COLO668 (cell line): ENCODE measurements around the gene ELMO3.

ENCODE experiments used
- DNase-seq: peaks from one replicate; lab custom pipeline; 2025; ENCODE audit not compliant: unreplicated experiment; lab: John Stamatoyannopoulos, UW

ELMO3 gene

DNA sequence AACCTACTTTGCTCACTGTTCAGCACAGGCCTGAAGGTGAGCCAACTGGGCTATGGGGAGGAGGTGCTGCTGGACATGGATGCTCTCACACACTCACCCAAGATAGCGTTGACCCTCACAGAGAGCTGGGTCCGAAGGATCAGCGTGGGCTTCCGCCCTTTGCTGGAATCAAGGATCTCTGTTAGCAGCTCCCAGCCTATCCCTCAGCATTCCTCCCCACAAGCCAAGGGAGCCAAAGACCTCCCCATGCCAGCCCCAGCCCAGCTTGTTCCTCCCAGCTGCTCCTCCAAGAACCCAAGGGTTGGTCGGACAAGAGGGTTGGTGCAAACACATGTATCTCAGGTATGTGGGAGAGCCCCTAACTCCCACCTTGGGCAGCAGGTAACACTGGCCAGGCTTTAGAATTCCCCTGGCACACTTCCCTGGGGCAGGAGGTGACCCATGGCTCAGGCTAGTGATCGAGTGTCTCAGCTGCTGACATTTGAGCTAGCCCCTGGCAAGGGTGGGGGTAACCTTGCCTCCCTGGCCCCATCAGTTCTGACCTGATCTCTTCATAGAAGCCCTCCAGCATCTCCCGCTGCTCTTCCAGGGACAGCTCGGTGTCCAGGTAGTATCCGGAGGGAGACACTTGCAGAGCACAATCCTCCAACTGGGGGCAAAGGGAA, 40.0 kb downstream of the ELMO3 start:
- DNase-seq = no peak

DNA sequence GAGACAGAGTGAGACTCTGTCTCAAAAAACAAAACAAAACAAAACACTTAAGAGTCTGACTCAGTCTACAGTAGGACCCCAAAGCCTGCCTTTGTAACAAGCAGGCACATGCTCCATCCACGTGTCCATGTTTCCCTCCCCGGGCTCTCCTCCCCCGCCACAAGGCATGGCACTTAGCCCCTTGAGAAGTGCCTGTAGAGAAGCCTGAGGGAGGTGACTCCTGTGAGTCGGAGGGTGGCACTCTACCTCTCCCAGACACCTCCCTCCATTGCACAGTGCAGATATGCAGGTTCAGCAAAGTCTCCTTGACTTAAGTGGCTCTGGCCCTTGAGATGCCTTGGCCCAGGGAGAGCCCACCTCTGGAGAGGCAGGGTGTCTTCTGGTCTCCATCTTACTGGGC, 41.6 kb downstream of the ELMO3 start:
- DNase-seq = no peak

DNA sequence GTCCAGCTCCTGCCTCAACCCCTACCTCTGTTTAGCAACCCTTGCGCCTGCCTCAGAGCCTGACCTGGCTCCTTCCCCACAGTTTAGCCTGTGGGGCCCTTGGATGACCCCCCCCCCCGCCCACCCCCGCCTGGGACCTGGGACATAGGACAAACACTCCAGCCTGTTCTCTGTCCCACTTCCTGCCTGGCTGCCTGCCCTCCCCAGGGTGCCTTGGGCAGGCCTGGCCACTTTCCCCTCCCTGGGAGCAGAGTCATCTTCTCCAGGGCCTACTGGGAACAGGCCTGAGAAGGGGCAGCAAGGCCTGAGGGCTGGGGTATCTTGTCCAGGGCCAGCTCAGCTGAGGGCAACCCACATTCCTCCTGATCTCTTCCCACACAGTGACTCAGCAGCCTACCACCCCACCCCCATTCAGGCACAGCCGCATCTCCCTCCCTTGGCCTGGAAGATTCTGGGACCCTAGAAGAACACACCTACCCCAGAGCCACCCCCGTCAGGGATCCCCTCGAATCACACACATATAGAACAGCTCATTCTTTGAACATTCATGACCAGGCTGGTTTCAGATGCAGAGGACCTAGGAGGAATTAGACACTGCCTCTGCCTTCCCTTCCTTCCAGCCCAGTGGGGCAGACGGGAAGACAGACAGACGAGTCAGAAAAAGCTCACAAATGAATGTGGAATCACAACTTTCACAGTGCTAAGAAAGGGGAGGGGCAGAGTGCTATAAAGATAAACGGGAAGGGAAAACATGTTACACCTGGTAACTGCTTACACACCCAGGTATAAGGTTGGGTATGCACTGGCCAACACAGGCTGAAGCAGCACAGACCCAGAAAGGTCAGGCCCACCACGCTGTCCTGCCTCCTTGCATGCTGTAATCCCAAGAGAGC, 42.3 kb downstream of the ELMO3 start:
- no peak for DNase-seq

DNA sequence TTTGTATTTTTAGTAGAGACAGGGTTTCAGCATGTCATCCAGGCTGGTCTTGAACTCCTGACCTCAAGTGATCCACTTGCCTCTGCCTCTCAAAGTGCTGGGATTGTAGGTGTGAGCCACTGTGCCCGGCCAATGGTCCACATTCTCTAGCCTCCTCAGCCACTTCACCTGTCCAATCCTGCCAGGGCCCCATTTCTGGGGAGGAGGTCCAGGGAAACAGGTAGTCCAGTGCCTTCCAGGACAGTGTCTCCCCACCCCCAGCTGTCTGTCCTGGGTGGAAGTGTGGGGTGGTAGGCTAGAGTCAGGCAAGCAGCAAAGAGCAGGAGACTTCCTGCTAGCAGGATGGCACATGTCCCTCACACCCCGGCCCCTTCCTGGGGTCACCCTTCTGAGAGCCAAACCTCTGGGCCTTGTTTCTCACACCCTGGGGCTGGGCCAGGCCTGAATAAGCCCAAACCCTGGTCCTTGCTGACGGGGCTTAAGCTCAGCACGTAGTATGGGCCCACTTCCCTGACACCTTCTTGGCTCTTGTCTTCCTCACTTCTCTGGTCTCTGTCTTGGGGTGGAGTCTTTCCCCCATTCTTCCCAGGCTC, 43.3 kb downstream of the ELMO3 start:
- DNase-seq = no peak

DNA sequence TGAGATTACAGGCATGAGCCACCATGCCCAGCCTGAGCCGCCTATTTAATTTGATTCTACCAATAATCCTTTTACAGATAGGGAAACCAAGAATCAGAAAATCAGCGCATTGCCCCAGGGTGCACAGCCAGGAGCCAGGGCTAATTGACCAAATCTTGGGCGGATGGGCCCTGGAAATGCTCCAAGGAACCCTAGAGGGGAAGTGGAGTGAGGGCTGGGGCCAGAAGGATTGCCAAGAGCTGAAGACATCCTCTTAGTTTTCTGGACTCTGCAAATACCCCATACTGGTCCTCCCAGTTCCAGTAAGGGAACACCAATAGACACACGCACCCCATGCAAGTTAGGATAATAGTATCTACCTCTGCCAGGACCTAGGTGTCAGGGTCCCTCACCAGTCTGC, 44.5 kb downstream of the ELMO3 start:
- DNase-seq = no peak

DNA sequence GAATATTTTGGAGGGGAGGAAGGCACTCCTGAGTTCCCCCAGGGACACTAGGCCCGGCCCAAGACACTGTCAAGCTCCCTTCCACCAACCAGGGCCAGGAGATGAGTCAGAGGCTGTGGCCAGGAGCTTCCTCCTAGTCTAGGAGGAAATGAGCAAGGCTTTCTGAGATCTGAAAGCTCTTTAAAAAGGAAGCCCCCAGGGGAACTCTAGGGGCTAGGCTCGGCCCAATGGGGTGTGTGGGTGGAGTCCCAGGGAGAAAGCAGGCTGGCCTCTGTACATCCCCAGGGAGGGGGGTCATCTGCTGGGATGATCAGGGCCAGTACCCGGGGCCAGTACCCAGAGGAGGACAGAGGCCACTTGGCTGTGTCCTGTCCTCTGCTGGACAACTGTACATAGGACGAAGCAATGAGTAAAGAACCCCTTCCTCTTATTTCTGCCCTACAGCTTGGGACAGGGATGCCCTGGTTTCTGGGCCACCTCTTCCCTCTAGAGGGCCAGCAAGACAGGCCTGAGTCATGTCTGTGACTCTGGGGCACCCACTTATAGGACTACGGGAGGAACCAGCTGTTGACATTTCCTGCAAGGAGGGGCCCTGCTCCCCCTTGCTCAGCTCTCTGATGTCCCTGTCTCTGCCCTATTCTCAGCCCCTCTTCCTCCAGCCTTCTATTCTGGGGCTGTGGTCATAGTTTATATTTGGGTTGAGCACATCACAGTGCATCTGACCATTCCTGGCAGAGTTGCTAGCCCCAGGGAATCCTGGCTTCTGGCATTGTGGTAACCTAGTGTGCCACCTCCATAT, 45.7 kb downstream of the ELMO3 start:
- DNase-seq = no peak

DNA sequence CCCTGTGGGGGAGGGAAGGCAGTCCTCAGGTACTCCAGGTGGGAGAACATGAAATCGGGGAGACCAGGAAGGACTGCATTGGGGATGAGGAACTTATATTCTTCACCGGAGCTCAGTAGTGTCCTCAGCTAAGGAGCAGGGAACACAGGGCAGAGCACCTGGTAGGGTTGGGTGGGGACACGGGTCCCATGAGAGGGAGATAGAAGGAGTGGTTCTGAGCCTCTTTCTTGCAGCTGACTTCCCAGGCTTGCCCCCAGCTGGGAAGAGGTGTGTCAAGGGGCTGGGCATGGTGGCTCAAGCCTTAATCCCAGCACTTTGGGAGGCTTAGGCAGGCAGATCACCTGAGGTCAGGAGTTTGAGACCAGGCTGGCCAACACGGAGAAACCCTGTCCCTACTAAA, 46.3 kb downstream of the ELMO3 start:
- DNase-seq = no peak

DNA sequence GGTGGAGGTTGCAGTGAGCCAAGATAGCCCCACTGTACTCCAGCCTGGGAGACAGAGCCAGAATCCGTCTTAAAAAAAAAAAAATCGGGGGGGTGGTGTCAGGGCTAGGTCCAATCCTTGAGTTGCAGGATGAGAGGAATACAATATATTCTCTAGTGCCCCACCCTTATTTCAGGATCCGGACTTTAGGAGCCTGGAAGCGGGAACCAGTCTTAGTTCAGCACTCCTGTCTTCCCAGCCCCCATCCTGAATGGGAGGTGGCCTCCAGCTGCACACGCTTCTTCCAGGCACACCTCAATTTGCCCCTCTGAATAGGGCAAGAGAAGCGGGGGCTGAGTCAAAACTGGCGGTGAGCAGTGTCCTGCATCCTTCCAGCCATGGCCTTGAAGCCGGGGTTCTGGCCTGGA, 46.7 kb downstream of the ELMO3 start:
- DNase-seq = no peak

DNA sequence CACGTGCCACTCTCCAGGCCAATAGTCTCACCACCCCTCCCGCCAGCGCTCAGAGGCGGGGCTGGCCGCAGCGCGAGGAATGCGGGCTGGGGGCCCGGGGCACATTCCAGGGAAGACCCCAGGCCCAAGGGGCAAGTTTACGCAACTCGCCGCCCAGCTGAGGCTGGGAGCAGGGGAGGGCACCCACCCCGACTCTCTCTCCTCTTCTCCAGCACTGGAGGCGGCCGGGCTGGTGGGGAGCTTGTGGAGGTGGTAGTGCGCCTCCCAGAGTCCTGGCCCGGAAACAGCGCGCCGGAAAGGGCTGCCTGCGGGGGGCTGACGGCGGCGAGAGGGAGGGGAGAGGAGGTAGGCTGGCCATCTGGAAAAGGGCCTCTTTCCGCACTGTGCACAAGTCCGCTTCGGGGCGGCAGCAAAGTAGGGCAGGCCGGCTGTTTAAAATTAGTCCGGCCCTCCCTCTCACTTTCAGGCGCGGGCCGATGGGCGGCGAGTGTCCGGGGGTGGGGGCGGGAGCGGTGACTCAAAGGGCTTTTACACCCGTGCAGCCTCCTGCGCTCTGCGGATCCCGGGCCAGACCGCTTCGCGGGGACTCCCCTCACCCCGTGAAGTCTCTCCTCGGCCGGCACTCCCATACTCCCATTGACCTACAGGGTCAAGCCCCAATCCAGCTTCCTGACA, 47.3 kb downstream of the ELMO3 start:
- DNase-seq = peak; percentile 76

DNA sequence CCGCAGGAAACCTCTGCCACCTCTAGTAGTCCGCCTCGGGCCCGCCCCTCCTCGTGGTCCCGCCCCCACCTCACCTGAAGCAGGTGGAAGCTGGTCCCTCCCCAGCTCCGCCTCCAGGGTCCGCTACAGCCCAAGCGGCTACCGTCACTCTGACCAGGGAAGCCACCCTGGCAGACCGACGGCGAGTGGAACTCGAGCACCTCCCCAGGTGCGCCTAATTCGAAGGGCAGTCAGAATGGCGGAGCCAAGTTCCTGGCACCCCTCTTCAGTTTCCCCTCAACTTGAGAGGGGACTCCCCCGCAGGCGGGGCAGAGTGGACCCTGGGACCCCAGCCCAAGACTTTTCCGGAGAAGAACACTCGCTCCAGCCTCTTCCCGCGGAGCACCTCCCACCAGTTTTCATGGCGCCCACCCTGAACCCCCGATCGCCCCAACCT, 47.8 kb downstream of the ELMO3 start:
- DNase-seq = peak; percentile 93

DNA sequence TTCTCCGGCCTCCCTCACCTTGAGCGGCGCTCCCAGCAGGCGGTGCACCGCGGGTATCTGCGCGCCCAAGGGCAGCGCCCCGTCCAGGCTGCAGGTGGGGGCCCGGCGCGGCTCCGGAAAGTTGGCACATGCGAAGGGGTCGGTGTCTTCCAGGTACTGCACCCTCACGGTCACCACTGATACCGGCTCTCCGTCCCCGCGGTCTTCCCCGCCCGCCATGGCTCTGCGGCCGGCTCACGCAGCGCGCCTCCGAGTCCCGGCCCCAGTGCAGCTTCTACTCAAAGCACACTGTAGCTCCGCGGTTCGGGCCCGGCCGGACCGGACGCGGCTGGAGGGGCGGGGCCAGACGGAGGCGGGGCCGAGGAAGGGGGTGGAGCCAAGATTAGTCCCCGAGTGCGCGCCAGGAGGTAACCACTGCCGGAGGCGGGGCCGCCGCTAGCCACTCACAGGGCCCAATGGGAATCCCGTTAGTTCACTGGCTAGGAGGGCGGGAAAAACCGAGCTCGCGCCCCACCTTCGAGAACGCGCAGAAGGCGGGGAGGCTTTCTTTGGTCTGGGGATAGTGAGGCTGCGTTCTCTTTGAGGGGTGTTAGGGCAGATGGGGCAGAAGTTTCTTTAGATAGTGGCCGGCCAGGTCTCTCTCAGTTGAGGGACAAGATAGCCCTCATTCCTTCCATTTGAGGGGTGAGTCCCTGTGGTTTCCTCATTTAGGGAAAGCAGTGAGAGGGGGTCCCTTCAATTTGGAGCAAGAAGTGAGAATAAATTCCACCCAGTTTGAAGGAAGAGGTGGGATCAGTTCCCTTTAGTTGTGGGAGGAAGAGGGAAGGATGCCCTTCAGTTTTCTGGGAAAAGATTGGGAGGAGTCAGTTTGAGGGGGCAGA, 48.5 kb downstream of the ELMO3 start, which contains the start of gene FHOD1:
TSS of gene FHOD1 (minus strand) at position 290 of the 881 bp plus-strand sequence. CDS start at position 219, 71 bp downstream.
- DNase-seq = peak; percentile 86

DNA sequence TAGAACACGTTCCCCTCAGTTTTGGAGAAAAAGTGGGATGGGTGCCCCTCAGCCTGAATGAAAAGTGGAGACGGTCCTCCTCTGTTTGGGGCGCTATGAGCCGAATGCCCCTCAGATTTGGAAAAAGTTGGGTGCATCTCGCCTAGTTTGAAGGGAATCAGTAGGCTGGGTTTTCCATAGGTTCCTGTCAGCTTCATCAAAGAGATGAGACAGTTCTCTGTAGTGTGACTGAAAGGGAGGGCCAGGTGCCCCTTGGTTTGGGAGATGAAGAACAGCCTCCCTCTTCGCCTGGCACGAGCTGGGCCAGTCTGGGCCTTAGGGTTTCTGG, 49.1 kb downstream of the ELMO3 start:
- no peak for DNase-seq

DNA sequence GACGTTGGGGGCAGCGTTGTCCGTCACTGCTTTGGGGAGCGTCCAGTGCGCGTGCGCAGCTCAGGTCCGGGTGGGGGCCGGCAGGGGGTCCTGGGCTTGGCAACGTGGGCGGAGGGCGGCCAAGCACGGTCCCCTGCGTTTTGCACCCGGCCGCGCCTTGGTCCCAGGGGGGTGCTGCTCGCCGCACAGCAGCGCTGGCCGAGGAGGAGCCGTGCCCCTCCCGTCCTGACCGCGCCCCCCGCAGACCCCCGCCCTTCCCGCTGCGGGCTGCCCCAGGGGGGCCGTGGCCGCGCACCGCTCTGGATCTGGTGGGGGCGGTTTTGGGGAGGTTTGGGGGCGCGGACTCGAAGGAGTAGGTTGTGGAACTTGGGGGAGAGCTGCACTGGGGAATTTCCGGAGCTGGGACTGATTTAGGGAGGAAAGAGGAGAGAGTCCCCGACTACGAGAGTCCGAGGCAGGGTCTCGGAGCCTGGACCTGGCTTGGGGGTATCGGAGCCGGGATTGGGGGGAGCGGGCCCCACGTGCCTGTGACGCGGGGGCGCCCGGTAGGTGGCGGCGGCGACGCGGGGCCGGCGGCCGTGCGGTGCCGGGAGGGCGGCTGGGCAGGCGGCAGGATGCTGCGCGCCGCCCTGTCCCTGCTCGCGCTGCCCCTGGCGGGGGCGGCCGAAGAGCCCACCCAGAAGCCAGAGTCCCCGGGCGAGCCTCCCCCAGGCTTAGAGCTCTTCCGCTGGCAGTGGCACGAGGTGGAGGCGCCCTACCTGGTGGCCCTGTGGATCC, 49.7 kb downstream of the ELMO3 start, which contains the start of gene SLC9A5:
TSS of gene SLC9A5 (plus strand) at position 579 of the 777 bp plus-strand sequence. CDS start at position 615, 36 bp downstream.
- peak; percentile 24 for DNase-seq

DNA sequence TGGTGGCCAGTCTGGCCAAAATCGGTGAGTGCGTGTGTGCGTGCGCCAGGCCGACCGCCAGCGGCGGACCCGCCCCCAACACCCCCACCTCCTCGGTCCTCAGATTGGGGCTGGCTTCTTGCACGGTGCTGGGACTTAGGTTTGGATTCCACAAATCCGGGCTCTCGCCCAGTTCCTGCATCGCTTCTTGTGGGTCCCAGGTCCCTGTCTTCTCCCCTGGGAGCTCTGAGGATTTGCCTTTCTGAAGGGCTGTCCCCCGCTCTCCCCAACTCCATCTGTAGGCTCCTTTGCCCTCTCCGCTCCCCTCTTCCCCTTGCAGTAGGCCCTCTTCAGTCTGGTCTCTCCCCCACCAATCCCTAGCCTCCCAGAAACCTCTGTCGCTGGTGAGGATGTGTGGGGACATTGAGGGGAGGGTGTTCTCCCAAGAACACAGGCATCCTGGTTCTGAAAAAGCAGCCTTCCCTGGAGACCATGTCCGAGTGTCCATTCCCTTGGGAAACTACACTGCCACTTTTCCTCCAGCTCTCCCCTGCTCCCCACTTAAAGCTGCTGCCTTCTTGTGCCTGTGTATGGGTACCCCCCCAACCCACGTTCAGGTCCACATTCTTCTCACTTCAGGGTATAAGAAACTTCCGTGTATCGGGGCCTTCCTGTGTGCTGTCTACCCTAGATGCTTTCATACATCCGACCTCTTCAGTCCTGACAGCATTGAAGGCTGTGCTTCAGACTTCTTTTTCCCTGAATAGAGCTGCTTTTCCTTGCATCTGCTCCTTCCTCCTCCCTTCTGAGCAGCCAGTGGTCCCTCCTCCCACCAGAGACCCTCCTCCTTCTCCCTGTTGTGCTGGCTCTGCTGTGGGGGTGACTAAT, 50.5 kb downstream of the ELMO3 start:
- no peak for DNase-seq

DNA sequence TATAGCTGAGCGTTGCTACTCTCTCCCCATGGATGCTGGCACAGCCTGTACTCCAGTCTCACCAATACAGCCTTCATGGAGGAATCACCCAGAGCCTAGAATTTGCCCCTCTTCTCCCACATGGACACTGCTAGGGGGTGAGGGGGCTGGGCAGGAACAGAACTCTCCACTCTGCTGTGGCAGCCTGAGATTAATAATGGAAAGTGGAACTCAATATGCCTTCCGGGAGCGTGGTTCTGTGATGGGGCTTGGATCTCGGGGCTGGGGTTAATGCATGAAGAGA, 51.1 kb downstream of the ELMO3 start:
- no peak for DNase-seq

DNA sequence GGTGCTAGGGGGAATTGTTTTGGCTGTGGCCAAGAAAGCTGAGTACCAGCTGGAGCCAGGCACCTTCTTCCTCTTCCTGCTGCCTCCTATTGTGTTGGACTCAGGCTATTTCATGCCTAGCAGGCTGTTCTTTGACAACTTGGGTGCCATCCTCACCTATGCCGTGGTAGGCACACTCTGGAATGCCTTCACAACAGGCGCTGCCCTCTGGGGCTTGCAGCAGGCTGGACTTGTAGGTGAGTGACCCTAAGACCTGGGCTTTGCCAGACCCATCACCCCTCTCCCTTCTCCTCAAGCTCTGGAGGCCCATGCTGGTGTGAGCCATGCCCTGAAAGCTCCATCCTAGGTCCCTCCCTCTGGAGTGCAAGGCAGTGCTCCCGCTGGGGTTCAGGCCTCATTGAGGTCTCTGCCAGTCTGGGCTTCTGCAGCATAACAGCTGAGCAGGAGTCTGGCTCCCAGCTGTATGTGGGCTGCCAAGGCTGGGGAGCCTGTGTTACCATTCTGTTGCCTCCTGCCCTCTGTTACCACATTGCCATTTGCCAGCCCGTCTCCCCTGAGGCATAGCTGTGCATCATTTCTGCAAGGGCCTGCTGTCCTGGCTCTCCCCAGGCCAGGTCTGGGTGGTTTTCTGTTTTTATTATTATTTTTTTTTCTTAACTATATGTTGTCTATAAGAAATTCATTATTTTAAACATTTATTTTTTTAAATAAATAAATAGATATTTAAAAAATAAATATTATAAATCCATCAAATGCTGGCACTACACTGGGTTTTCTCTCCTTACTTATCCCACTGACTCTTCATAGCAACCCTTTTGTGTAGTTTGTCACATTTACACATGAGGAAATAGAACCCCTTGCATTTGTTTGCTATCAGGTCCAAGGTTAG, 53.9 kb downstream of the ELMO3 start:
- no peak for DNase-seq
